ENCODE data around the gene CACYBP. TPM values are rescaled to one million over a fixed set of nuclear protein-coding genes. Genes with fewer than 3 reads are reported as not detected.
A peak's percentile ranks its signal among the peaks of the same experiment; 100 is the strongest.

CACYBP gene
- total RNA-seq, 1 experiment from 2014 or later, result 202 TPM

GRCh38 chr1:174982971-174983689 is 16.6 kb upstream of the CACYBP start:
- no peaks in the 10 kb centered on the region for H3K23me2 ChIP-seq (ENCODE audit: insufficient read length, low read depth, low read length, poor library complexity, severe bottlenecking)
- no peaks in the 10 kb centered on the region for H3K4me1 ChIP-seq (ENCODE audit: insufficient read depth, low read length)
- H3K36me3 Mint-ChIP-seq (ENCODE audit: insufficient read depth in 1 of 3, low read depth in 3 of 3), result peaks cover 35 to 91% (median 88%) of the 10 kb centered on the region in 3 experiments; a peak in 6 of 7 replicates
- H2AFZ ChIP-seq (ENCODE audit: low read length), result no peak overlapping the region
- H3K9me3 ChIP-seq (ENCODE audit: control insufficient read depth, low read depth, low read length), result no peaks in the 10 kb centered on the region
- no peak overlapping the region for H4K8ac ChIP-seq (replicated peaks; ENCODE audit: insufficient read length, low read depth, low read length)
- H3K9ac ChIP-seq (ENCODE audit: extremely low read depth, insufficient read length, low read length), result no peak overlapping the region
- no peaks in the 10 kb centered on the region for H3K4me1 Mint-ChIP-seq
- no peak overlapping the region for H2BK20ac ChIP-seq (ENCODE audit: low read depth, low read length, poor library complexity, severe bottlenecking)
- no peak overlapping the region for H3K4me2 ChIP-seq (ENCODE audit: insufficient read depth, insufficient read length, low read length)
- H3K23ac ChIP-seq (ENCODE audit: insufficient read length, low read depth, low read length), result no peak overlapping the region
- H3K4me3 Mint-ChIP-seq, result no peak overlapping the region
- H3K18ac ChIP-seq (ENCODE audit: insufficient read length, low read depth, low read length), result no peak overlapping the region
- H4K91ac ChIP-seq (ENCODE audit: insufficient read length, low read depth, low read length), result no peak overlapping the region
- H3T11ph ChIP-seq (ENCODE audit: low read length), result no peak overlapping the region
- H2BK120ac ChIP-seq (ENCODE audit: low read depth, low read length, poor library complexity, severe bottlenecking), result no peak overlapping the region
- H3K79me2 ChIP-seq (ENCODE audit: insufficient read depth, low read length), result no peaks in the 10 kb centered on the region
- H3K14ac ChIP-seq (ENCODE audit: insufficient read depth, low read length), result no peak overlapping the region
- H3K27ac Mint-ChIP-seq, result peak overlapping the region in 1 of 3 experiments; percentile 28; a peak in 1 of 7 replicates
- H3K27ac ChIP-seq (ENCODE audit: insufficient read length, low read depth, low read length), result no peak overlapping the region
- no peak for DNase-seq
- no peak overlapping the region for H2BK5ac ChIP-seq (ENCODE audit: insufficient read length, low read length)
- H4K5ac ChIP-seq (ENCODE audit: insufficient read length, low read depth, low read length), result no peak overlapping the region
- no peak overlapping the region for H2BK15ac ChIP-seq (ENCODE audit: low read depth, low read length)
- no peak overlapping the region for H2BK12ac ChIP-seq (ENCODE audit: insufficient read length, low read depth, low read length)
- H4K20me1 ChIP-seq (ENCODE audit: control insufficient read depth, insufficient read depth, insufficient read length), result no peaks in the 10 kb centered on the region
- no peaks in the 10 kb centered on the region; the same call in 1 of the 2 replicates for H3K27me3 Mint-ChIP-seq (ENCODE audit: low read depth)
- H3K56ac ChIP-seq (ENCODE audit: insufficient read length, low read depth, low read length), result no peak overlapping the region
- H2AK5ac ChIP-seq (ENCODE audit: insufficient read length, low read length), result no peak overlapping the region
- H3K9me3 Mint-ChIP-seq, result no peaks in the 10 kb centered on the region
- no peaks in the 10 kb centered on the region for H3K79me1 ChIP-seq (ENCODE audit: insufficient read depth, low read depth, low read length, poor library complexity, severe bottlenecking)
- H3K4ac ChIP-seq (ENCODE audit: low read depth, low read length), result no peak overlapping the region
- TF ChIP-seq CTCF (conservative IDR thresholded peaks at IDR 0.05), result peak; percentile 85
- H3K27me3 ChIP-seq (ENCODE audit: insufficient read depth, low read length), result no peaks in the 10 kb centered on the region

All from H9 (cell line).